NT2/D1 (cell line): ENCODE results near the gene LTBP1.

Source experiments
- YY1 ChIP-seq: IDR thresholded peaks from 2 replicates; pipeline ENCODE4 v1.6.1; 2011; ENCODE audit not compliant: insufficient read length, insufficient read depth
- ZNF274 ChIP-seq: IDR thresholded peaks from 2 replicates; pipeline ENCODE4 v1.6.1; 2011; ENCODE audit warnings: mild to moderate bottlenecking, low read depth, low read length

GRCh38 chr2:33196700-33197099 is 249.9 kb downstream of the LTBP1 start:
- TF ChIP-seq YY1 = no peak
- TF ChIP-seq ZNF274 = no peak
